Nephron progenitor cell (in vitro differentiated cells): ENCODE data around the gene METTL22.
A peak's percentile ranks its signal among the peaks of the same experiment; 100 is the strongest.

ENCODE experiments used
- DNase-seq: peaks from one replicate; pipeline ENCODE4 v3.0.0; 2021
- H3K27ac Mint-ChIP-seq: 2 replicates; pipeline ENCODE4 v1.8.0; 2021; ENCODE audit warnings: mild to moderate bottlenecking, moderate library complexity, mixed read lengths
- H3K27me3 Mint-ChIP-seq: 2 replicates; pipeline ENCODE4 v1.8.0; 2021; ENCODE audit warnings: mild to moderate bottlenecking, low read depth, mixed read lengths; ENCODE audit not compliant: poor library complexity
- H3K36me3 Mint-ChIP-seq: 2 replicates; pipeline ENCODE4 v1.8.0; 2021; ENCODE audit warnings: low read depth, mixed read lengths
- H3K4me1 Mint-ChIP-seq: 2 replicates; pipeline ENCODE4 v1.8.0; 2021; ENCODE audit warnings: mixed read lengths
- H3K4me3 Mint-ChIP-seq: 2 replicates; pipeline ENCODE4 v1.8.0; 2021; ENCODE audit warnings: mild to moderate bottlenecking, moderate library complexity, mixed read lengths
- H3K9me3 Mint-ChIP-seq: 2 replicates; pipeline ENCODE4 v1.8.0; 2021; ENCODE audit warnings: mild to moderate bottlenecking, moderate library complexity, mixed read lengths
- CTCF ChIP-seq: fragments of 200-600 bp; sonication (generic); IDR thresholded peaks from 2 replicates; pipeline ENCODE4 v1.5.0; 2021; ENCODE audit warnings: antibody characterized with exemption

METTL22 gene

DNA sequence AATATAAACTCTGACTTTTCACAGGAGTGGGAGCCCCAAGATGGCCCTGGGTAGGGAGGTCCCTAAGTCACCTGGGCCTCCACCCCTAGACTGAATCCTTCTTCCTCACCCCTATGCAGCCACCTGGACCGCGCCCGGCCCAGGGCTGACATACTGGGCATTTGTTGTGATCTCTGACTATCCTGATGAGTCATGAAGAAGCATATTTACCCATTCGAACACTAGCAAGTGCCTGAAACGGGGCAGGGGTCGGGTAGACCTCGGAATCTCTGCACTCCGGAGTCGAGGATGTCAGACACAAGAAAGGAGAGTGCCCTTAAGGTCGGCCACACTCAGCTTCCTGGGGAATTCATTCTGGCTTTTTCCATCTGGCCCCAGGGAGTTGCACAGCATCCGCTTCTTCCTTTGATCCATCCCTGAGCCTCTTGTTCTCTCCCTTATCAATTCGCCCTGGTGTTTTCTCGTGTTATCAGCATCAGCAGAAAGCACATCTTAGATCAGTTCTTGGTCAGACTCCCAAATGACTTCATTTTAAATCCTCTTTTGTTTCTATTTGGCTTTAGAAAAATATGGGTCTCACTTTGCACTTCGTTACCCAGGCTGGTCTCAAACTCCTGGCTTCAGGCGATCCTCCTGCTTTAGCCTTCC is 10.4 kb downstream of the METTL22 start:
- TF ChIP-seq CTCF, result no peak
- H3K27me3 Mint-ChIP-seq, result no peaks in the 10 kb centered on the region
- H3K27ac Mint-ChIP-seq, result no peak overlapping the region
- DNase-seq, result no peak
- H3K4me1 Mint-ChIP-seq, result peaks cover 2% of the 10 kb centered on the region
- H3K9me3 Mint-ChIP-seq, result no peaks in the 10 kb centered on the region
- peaks cover 64% of the 10 kb centered on the region for H3K36me3 Mint-ChIP-seq
- H3K4me3 Mint-ChIP-seq, result no peak overlapping the region

GRCh38 chr16:8632675-8633182 is 11.2 kb downstream of the METTL22 start:
- H3K27ac Mint-ChIP-seq, result peak overlapping the region; percentile 58
- H3K27me3 Mint-ChIP-seq, result no peaks in the 10 kb centered on the region
- TF ChIP-seq CTCF, result no peak
- H3K36me3 Mint-ChIP-seq, result peaks cover 58% of the 10 kb centered on the region
- no peak for DNase-seq
- H3K9me3 Mint-ChIP-seq, result no peaks in the 10 kb centered on the region
- no peaks in the 10 kb centered on the region for H3K4me1 Mint-ChIP-seq
- no peak overlapping the region for H3K4me3 Mint-ChIP-seq

- H3K27ac Mint-ChIP-seq, result no peak overlapping the region
- H3K4me1 Mint-ChIP-seq, result no peaks in the 10 kb centered on the region
- no peaks in the 10 kb centered on the region for H3K9me3 Mint-ChIP-seq
- H3K27me3 Mint-ChIP-seq, result no peaks in the 10 kb centered on the region
- TF ChIP-seq CTCF, result peak; percentile 66
- H3K4me3 Mint-ChIP-seq, result no peak overlapping the region
- peaks cover 58% of the 10 kb centered on the region for H3K36me3 Mint-ChIP-seq
- DNase-seq, result peak; percentile 51
Measured at GRCh38 chr16:8634991-8635736, 13.7 kb downstream of the METTL22 start.

DNA sequence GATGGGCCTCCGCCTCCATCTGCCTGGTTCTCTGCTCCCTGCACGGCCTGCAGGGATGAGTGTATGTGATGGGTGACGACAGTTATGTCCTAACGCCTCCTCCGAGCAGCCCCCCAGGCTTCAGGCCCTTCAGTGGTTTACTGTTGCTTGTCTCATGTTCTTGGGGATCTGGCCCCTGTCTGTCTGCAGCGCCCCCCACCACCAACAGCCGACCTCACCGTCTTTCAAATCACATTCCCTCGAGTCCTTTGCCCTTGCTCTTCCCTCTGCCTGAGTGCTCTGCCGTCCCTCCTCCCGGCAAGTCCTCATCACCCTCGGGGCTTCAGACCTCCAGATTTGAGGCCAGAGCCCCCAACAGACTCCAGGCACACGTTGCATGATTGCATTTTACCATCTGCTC is 18.2 kb downstream of the METTL22 start:
- Mint-ChIP-seq H3K36me3 (peaks cover 85% of the 10 kb centered on the region), H3K27ac (no peak overlapping the region), H3K4me3 (no peak overlapping the region), H3K27me3 (no peaks in the 10 kb centered on the region), H3K9me3 (no peaks in the 10 kb centered on the region), H3K4me1 (no peaks in the 10 kb centered on the region)
- no peak for TF ChIP-seq CTCF
- no peak for DNase-seq

- no peak for TF ChIP-seq CTCF
- no peak overlapping the region for H3K4me3 Mint-ChIP-seq
- H3K4me1 Mint-ChIP-seq, result no peaks in the 10 kb centered on the region
- no peaks in the 10 kb centered on the region for H3K9me3 Mint-ChIP-seq
- H3K36me3 Mint-ChIP-seq, result peaks cover 83% of the 10 kb centered on the region
- DNase-seq, result no peak
- no peaks in the 10 kb centered on the region for H3K27me3 Mint-ChIP-seq
- H3K27ac Mint-ChIP-seq, result no peak overlapping the region
Measured at GRCh38 chr16:8641671-8642070, 20.2 kb downstream of the METTL22 start.
